Activated T-cell treated with anti-CD3 and anti-CD28 coated beads, Interleukin-2, amount 50 U/mL, for 48 hours (primary cell): ENCODE measurements around the gene STAB1.

Source experiments
- DNase-seq, 2 experiments: peaks; one replicate each; pipeline ENCODE4 v3.0.0-alpha.2; 2020

Gene STAB1

DNA sequence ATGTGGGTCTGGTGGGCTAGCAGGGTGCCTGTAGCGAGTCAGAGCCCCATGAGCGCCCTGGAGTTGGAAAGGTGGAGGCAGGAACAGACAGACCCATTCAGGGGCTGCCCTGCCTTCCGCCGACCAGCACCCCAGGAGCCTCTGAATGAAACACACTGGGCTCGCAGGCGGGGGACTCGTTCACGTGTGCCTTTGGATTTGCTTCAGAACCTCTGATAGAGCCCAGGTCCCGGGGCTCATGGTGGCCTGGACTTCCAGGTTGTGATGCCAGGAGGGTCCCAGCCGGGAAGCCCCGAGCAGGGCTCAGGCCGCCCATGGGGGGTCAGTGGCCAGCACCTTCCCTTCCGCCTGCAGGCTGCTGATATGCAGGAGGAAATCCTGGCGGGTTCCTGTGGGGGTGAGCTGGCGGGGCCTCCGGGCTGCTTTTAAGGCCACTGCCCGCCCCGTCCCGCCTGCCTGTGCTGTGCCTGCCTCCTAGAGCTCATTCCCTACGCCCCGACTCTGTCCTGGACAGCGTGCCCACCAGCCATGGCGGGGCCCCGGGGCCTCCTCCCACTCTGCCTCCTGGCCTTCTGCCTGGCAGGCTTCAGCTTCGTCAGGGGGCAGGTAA is at the start of gene STAB1:
TSS of gene STAB1 (plus strand) at position 453 of the 610 bp plus-strand sequence. CDS start at position 529, 76 bp downstream.
- no peak for DNase-seq

GRCh38 chr3:52446042-52446441 is 49.1 kb upstream of the STAB1 start:
- no peak for DNase-seq

- peak; percentile 85 to 87 for DNase-seq
These were observed 48.3 kb upstream of the STAB1 start for GRCh38 chr3:52446631-52447511.

- DNase-seq, result no peak
These were observed 47.4 kb upstream of the STAB1 start for GRCh38 chr3:52447512-52448355.

GRCh38 chr3:52450489-52451236 is 44.5 kb upstream of the STAB1 start:
- no peak for DNase-seq

GRCh38 chr3:52451237-52452083 is 43.7 kb upstream of the STAB1 start:
- DNase-seq, result no peak

GRCh38 chr3:52452126-52452525 is 43.0 kb upstream of the STAB1 start:
- no peak for DNase-seq

DNA sequence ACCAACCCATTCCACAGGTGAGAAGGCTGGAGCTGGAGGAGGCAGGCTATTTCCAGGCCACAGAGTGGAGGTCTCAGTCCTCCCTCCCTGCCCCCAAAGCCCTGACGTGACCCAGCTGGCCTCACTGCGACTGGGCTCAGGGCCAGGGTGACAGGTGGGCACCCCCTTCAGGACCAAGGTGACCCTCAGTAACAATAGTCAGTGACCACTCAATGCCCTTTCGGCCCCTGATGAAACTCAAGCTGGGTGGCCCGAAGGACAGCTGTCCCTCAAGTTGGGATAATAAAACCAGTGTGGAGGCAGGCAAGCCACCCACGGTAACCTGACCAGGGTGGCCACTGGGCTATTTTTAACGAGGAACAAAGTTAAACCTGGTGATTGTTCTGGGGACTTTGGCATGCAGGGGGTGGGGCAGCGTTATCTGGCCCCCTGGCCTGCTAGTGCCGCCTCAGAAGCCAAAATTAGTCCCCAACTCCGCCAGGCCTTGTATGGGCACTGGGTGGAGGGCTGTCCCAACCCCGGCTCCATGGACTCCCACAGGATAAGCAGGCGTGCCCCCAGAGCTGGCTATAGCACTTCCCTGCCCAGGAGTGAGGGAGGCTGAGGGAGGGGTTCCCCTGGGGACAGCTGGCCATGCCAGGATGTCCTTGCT is 42.4 kb upstream of the STAB1 start:
- DNase-seq, result no peak

GRCh38 chr3:52453496-52454249 is 41.5 kb upstream of the STAB1 start, which contains the start of gene TNNC1:
Gene TNNC1 (minus strand): TSS chr3:52454041. CDS start chr3:52454015, 26 bp downstream.
- no peak for DNase-seq

- peak; percentile 34 to 45 for DNase-seq
These were observed 40.7 kb upstream of the STAB1 start for GRCh38 chr3:52454250-52454937.

GRCh38 chr3:52454938-52455282 is 40.2 kb upstream of the STAB1 start:
- no peak for DNase-seq

GRCh38 chr3:52455283-52456168 is 39.6 kb upstream of the STAB1 start, which contains the start of gene NISCH:
Gene NISCH (plus strand): TSS chr3:52455604. CDS start chr3:52455642, 38 bp downstream.
- peak; percentile 98 to 99 for DNase-seq

- peak; percentile 39 to 44 for DNase-seq
These were observed 38.9 kb upstream of the STAB1 start for GRCh38 chr3:52456169-52456799.

DNA sequence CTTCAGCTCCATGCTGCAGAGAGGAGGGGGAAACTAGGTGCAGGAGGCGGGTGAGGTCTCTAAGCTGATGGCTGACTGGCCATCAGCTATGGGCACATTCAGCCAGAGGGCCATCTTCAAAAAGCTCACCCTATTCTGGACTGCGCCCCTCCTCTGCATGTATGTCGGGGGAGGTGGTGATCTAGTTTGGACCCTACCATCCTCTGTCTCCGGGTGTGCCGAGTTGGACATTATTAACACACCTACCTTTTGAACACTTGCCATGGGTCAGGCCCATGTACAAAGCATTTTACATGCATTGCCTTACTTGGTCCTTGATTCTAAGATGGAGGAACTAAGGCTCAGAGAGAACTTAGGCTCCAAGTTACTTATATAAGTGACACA is 38.3 kb upstream of the STAB1 start:
- no peak for DNase-seq

GRCh38 chr3:52458031-52458760 is 36.9 kb upstream of the STAB1 start:
- DNase-seq, result no peak

DNA sequence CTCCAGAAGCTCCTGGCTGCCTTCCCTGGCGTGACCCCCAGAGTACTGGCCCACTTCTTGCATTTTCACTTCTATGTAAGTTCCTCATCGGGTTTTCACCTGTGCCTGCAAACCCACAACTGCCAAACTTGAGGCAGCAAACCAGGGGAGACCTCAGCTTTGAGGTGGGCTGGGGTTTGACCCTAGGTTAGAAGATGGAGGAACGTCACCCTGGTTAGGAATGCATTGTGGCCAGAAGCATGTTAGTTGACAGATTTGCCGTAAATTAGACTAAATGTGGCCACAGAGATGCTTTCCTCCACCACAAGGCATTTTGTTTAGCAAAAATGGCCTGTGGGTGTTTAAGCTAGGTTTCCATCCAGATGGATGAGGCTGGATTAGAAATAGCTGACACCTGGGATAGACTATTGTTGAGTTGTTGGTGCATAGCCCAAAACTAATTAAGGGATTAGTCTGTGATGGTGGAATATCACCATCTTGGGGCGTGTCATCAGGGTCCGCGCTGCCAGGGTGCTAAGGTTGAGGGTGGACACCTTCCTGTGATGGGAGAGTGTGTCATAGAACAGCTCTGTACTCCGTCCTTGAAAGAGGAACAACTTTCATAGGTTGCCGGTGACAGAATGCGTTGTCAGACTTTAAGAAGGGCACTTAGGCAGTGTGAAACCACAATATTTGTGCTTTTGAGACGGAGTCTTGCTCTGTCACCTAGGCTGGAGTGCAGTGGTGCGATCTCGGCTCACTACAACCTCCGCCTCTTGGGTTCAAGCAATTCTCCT is 36.2 kb upstream of the STAB1 start:
- no peak for DNase-seq
